Epithelial cell of proximal tubule (primary cell): ENCODE results near the gene HSPA9. TPM values are rescaled to one million over a fixed set of nuclear protein-coding genes. Genes with fewer than 3 reads are reported as not detected.

Source experiments
- DNase-seq: peaks from one replicate; pipeline ENCODE4 v3.0.0-alpha.2; 2011; ENCODE audit warnings: low read depth
- H3K4me3 ChIP-seq: 2 replicates; pipeline ENCODE4 v1.5.1; 2011; ENCODE audit warnings: low read depth, mild to moderate bottlenecking, low read length
- CTCF ChIP-seq: conservative IDR thresholded peaks from 2 replicates; pipeline ENCODE4 v1.5.1; 2012; ENCODE audit warnings: low read depth, mild to moderate bottlenecking, low read length
- total RNA-seq: library from RNA; depleted of rRNA; stranded (reverse); fragments of >200 nt; gene quantifications from 2 replicates; pipeline ENCODE4 v1.2.3, GENCODE V29; 2015

Gene HSPA9
- total RNA-seq, 1 donor from 2014 or later = 174 TPM

GRCh38 chr5:138533973-138534941 is 40.9 kb downstream of the HSPA9 start:
- DNase-seq = no peak
- H3K4me3 ChIP-seq = no peak overlapping the region
- no peak for TF ChIP-seq CTCF

GRCh38 chr5:138529812-138530211 is 45.4 kb downstream of the HSPA9 start:
- no peak overlapping the region for H3K4me3 ChIP-seq
- no peak for TF ChIP-seq CTCF
- DNase-seq = no peak

- H3K4me3 ChIP-seq = no peak overlapping the region
- TF ChIP-seq CTCF = no peak
- no peak for DNase-seq
Measured at GRCh38 chr5:138528744-138529469, 46.3 kb downstream of the HSPA9 start.

- DNase-seq = no peak
- H3K4me3 ChIP-seq = no peak overlapping the region
- TF ChIP-seq CTCF = no peak
Measured at GRCh38 chr5:138528208-138528607, 47.0 kb downstream of the HSPA9 start.

GRCh38 chr5:138527170-138527569 is 48.0 kb downstream of the HSPA9 start:
- no peak for TF ChIP-seq CTCF
- DNase-seq = no peak

GRCh38 chr5:138523406-138523805 is 51.8 kb downstream of the HSPA9 start:
- no peak for DNase-seq
- H3K4me3 ChIP-seq = no peak overlapping the region
- TF ChIP-seq CTCF = no peak

More at GRCh38 chr5:138527170-138527569, 48.0 kb downstream of the HSPA9 start:
- H3K4me3 ChIP-seq = no peak overlapping the region
